Neuronal stem cell (in vitro differentiated cells): ENCODE measurements around the gene CENPM.

Experiments
- DNase-seq: peaks from one replicate; pipeline ENCODE4 v3.0.0-alpha.2; 2013; ENCODE audit warnings: low spot score
- H2AFZ ChIP-seq: one replicate; pipeline ENCODE4 v1.6.1; 2013; ENCODE audit warnings: mild to moderate bottlenecking, low read length, inconsistent platforms
- H2AK5ac ChIP-seq: 2 replicates; pipeline ENCODE4 v1.6.1; 2013; ENCODE audit warnings: low read depth, mild to moderate bottlenecking, inconsistent platforms, low read length, moderate library complexity, mixed read lengths
- H2BK120ac ChIP-seq: 2 replicates; pipeline ENCODE4 v1.6.1; 2013; ENCODE audit warnings: low read depth, mild to moderate bottlenecking, inconsistent platforms, low read length, moderate library complexity, mixed read lengths
- H2BK12ac ChIP-seq: one replicate; pipeline ENCODE4 v1.6.1; 2013; ENCODE audit warnings: low read length, inconsistent platforms
- H2BK15ac ChIP-seq: 2 replicates; pipeline ENCODE4 v1.6.1; 2013; ENCODE audit warnings: mild to moderate bottlenecking, low read length, inconsistent platforms, mixed read lengths
- H2BK5ac ChIP-seq: one replicate; pipeline ENCODE4 v1.6.1; 2013; ENCODE audit warnings: inconsistent platforms, mild to moderate bottlenecking, low read length, moderate library complexity
- H3K14ac ChIP-seq: one replicate; pipeline ENCODE4 v1.6.1; 2013; ENCODE audit warnings: low read length, inconsistent platforms
- H3K18ac ChIP-seq: 2 replicates; pipeline ENCODE4 v1.6.1; 2013; ENCODE audit warnings: low read length, inconsistent platforms
- H3K23ac ChIP-seq: 2 replicates; pipeline ENCODE4 v1.6.1; 2013; ENCODE audit warnings: low read depth, mild to moderate bottlenecking, mixed read lengths, low read length, inconsistent platforms; ENCODE audit not compliant: poor library complexity
- H3K27ac ChIP-seq: replicated peaks from 3 replicates; pipeline ENCODE4 v1.5.1; 2013; ENCODE audit warnings: low read length, inconsistent platforms
- H3K27me3 ChIP-seq, 3 experiments: 2 replicates each; pipeline ENCODE4 v1.6.1; 2013; ENCODE audit warnings: low read length in 3 of 3, mild to moderate bottlenecking in 2 of 3, inconsistent platforms in 1 of 3, low read depth in 1 of 3, mixed read lengths in 1 of 3, moderate library complexity in 1 of 3; ENCODE audit not compliant: control insufficient read depth in 3 of 3, insufficient read depth in 3 of 3
- H3K36me3 ChIP-seq, 2 donors: replicated peaks in 1 of 2; 2 replicates each; pipeline ENCODE4 v1.6.1; 2013; ENCODE audit warnings: low read length in 2 of 2; ENCODE audit not compliant: control insufficient read depth in 2 of 2, insufficient read depth in 2 of 2
- H3K4ac ChIP-seq: 2 replicates; pipeline ENCODE4 v1.6.1; 2013; ENCODE audit warnings: inconsistent platforms, mild to moderate bottlenecking, low read length, moderate library complexity
- H3K4me1 ChIP-seq, 2 donors: 1 replicate in 1 of 2; 2 replicates in 1 of 2; pipeline ENCODE4 v1.6.1; 2013; ENCODE audit warnings: low read length in 2 of 2, low read depth in 1 of 2; ENCODE audit not compliant: control insufficient read depth in 2 of 2, insufficient read depth in 1 of 2
- H3K4me2 ChIP-seq: one replicate; pipeline ENCODE4 v1.6.1; 2013; ENCODE audit warnings: mild to moderate bottlenecking, low read length, inconsistent platforms; ENCODE audit not compliant: insufficient read depth, poor library complexity, severe bottlenecking
- H3K4me3 ChIP-seq, 2 donors: 2 replicates each; pipeline ENCODE4 v1.5.1; 2013; ENCODE audit warnings: low read length in 2 of 2, mild to moderate bottlenecking in 2 of 2, inconsistent platforms in 1 of 2, moderate library complexity in 1 of 2
- H3K79me1 ChIP-seq: one replicate; pipeline ENCODE4 v1.6.1; 2013; ENCODE audit warnings: low read depth, mild to moderate bottlenecking, inconsistent platforms, low read length, moderate library complexity
- H3K9ac ChIP-seq: one replicate; pipeline ENCODE4 v1.6.1; 2013; ENCODE audit warnings: mild to moderate bottlenecking, low read depth, low read length, inconsistent platforms; ENCODE audit not compliant: poor library complexity
- H3K9me3 ChIP-seq, 2 donors: replicated peaks in 1 of 2; 2 replicates each; pipeline versions ENCODE3 to v1.6.1; 2013; ENCODE audit warnings: low read length in 2 of 2, mild to moderate bottlenecking in 2 of 2, inconsistent platforms in 1 of 2, low read depth in 1 of 2, mixed read lengths in 1 of 2, moderate library complexity in 1 of 2; ENCODE audit not compliant: control insufficient read depth in 2 of 2, insufficient read depth in 1 of 2
- H4K8ac ChIP-seq: one replicate; pipeline ENCODE4 v1.6.1; 2013; ENCODE audit warnings: low read depth, mild to moderate bottlenecking, inconsistent platforms, low read length, moderate library complexity
- H4K91ac ChIP-seq: one replicate; pipeline ENCODE4 v1.6.1; 2013; ENCODE audit warnings: low read length, low read depth, mild to moderate bottlenecking, inconsistent platforms; ENCODE audit not compliant: poor library complexity
- WGBS, 2 donors: extraction: QIAGEN DNeasy Blood & Tissue Kit; methylation state at CpG; one replicate each; pipeline ENCODE4 v1.1.7; 2013; ENCODE audit warnings: missing lambda C conversion rate in 2 of 2, mixed read lengths in 1 of 2; ENCODE audit not compliant: insufficient read length in 2 of 2, insufficient replicate concordance in 1 of 2; ENCODE audit errors: extremely low coverage in 2 of 2; 5-methylcytosine and 5-hydroxymethylcytosine counted together

Gene CENPM

DNA sequence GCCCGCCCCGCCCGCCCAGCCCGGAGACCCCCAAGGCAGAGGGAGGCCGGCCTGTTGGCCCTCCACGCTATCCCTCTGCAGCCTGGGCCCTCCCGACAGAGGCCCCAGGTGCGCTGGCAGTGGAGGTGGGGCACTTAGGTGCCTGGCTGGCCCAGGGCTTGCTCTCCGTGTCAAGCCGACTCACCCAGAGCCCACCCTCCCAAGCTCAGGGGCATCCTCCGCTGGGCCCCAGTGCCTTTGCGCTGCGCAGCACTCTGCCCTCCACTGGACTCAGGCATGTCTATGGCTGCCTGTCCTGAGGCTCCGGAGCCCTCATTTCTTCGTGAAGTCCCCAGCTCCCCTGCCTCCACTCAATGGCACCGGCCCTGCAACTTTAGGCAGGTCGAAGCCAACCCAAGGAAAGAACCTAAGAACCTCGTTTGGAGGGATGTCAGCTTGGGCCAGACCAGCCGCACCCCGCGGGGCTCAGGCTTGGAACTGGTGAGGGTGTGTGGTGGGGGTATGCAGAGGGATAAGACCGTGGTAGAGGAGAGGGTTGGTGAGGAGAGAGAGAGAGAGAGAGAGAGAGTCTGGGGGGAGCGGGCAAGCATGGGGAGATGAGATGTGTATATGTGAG lies 11.1 kb upstream of the CENPM start:
- no peak overlapping the region for H3K23ac ChIP-seq
- no peaks in the 10 kb centered on the region for H3K36me3 ChIP-seq
- peak overlapping the region; percentile 22 for H2AFZ ChIP-seq
- no peak overlapping the region for H2BK5ac ChIP-seq
- H2AK5ac ChIP-seq: peak overlapping the region; percentile 61
- H2BK120ac ChIP-seq: no peak overlapping the region
- peaks cover 0 to 2% (median 0%) of the 10 kb centered on the region in 3 experiments for H3K27me3 ChIP-seq
- WGBS, 2 donors: no CpG with 5 or more reads among the region's 23 CpGs
- no peak overlapping the region for H3K9ac ChIP-seq
- H4K8ac ChIP-seq: no peak overlapping the region
- H3K27ac ChIP-seq: no peak overlapping the region
- no peak for DNase-seq
- no peak overlapping the region for H3K4ac ChIP-seq
- H3K4me3 ChIP-seq: peak overlapping the region in 1 of 2 donors; percentile 11
- no peak overlapping the region for H3K14ac ChIP-seq
- H2BK12ac ChIP-seq: peak overlapping the region; percentile 2
- H3K4me2 ChIP-seq: peak overlapping the region; percentile 43
- H2BK15ac ChIP-seq: peak overlapping the region; percentile 25
- H3K18ac ChIP-seq: peak overlapping the region; percentile 81
- H3K79me1 ChIP-seq: peaks cover 2% of the 10 kb centered on the region
- H4K91ac ChIP-seq: peak overlapping the region; percentile 22
- peaks cover 3 to 5% of the 10 kb centered on the region in 2 donors for H3K4me1 ChIP-seq
- no peaks in the 10 kb centered on the region for H3K9me3 ChIP-seq

DNA sequence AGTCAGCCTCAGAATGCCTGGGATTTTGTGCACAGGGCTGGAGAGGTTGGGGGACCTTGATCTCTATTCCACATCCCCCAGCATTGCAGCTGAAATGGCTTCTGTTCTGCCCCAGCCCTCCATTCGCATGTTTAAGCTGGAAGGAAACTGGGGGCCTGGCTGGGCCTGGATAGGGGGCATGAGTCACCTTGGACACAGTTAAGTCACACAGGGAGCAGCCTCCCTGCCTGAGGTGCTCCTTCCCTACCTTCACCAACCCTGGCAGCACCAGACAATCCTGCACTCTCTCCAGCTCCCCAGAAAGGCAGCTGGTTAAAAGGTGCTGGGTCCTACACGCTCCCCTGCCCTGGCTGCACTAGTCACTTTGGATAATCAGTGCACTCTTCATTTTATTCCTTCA lies 5.8 kb upstream of the CENPM start:
- Histone ChIP-seq H3K9ac (no peak overlapping the region), H3K27ac (no peak overlapping the region), H3K79me1 (peaks cover 2% of the 10 kb centered on the region), H3K23ac (no peak overlapping the region), H2BK5ac (no peak overlapping the region), H3K4me3 (no peak overlapping the region), H3K36me3 (no peaks in the 10 kb centered on the region), H3K9me3 (no peaks in the 10 kb centered on the region), H2BK12ac (no peak overlapping the region), H3K4me2 (no peak overlapping the region), H3K4me1 (peaks cover 18 to 21% of the 10 kb centered on the region in 2 donors), H2AFZ (no peak overlapping the region), H3K18ac (no peak overlapping the region), H4K91ac (no peak overlapping the region), H4K8ac (no peak overlapping the region), H2BK120ac (no peak overlapping the region), H2AK5ac (no peak overlapping the region), H2BK15ac (peak overlapping the region; percentile 76), H3K4ac (no peak overlapping the region), H3K14ac (no peak overlapping the region), H3K27me3 (no peaks in the 10 kb centered on the region)
- no CpG with 5 or more reads among the region's 2 CpGs for WGBS, 2 donors
- DNase-seq: no peak

DNA sequence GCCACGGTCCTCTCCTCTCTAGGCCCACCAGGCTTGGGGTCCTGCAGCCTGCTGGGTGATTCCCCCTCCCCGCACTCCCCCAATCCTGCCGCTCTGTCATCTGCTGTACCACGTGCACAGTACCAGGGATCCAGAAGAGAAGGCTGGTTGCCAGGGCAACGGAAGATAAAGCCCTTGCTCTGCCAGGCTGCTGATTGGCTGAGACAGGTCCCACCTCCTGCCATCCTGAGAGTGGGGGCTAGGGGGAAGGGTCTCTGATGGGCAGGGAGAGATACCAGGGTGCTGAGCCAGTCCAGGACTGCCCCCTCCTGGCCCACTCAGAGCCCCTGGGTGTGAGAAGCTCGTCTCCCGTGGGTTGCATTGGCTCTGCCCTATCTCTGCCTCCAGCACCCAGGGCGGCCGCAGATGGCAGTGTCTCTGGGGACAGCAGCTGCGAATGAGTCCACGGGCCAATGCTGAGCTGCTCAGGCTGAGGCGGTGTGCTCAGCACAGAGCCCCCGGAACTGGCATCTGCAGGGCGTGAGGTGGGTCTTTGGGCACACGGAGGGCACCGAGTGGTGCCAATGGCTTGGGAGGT lies 5.0 kb upstream of the CENPM start, which contains the start of gene SMIM45:
TSS of gene SMIM45 (plus strand) at position 253 of the 577 bp plus-strand sequence.
- DNase-seq: peak; percentile 72
- Histone ChIP-seq H3K9ac (no peak within 1 kb of the TSS), H3K9me3 (no peaks in the 10 kb centered on the region)

DNA sequence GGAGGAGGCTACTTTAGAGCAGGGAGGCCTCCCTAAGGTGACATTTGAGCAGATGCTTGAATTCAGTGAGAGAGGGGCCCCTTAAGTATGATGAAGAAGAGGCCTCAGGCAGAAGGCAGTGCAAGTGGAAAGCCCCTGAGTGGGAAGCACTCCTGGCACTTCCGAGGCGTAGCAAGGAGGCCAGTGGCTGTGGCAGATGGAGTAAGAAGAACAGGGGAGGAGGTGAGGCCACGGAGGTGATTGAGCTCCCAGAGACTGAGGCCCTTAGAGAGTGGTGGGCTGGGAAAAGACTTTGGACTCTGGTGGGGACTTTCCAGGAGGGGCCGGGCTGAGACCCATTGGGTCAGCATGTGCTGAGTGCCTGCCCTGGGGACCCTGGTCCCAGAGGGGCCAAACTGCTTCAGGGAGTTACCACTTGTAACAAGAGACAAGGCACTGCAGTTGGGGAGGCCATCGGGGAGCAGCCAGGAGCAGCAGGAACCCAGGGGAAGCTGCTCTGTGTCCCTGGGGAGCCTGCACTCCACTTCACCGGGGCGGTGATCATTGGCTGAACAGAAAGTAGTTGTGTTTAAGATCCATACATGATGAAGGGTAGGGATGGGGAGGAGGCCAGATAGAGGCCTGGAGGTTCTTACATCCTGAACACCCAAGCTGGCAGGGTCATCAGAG lies 2.5 kb upstream of the CENPM start:
- Histone ChIP-seq H3K27me3 (no peaks in the 10 kb centered on the region), H3K4ac (no peak overlapping the region), H3K9me3 (no peaks in the 10 kb centered on the region), H2BK5ac (no peak overlapping the region), H2AK5ac (peak overlapping the region; percentile 72), H2BK12ac (no peak overlapping the region), H2AFZ (no peak overlapping the region), H3K4me1 (peaks cover 25 to 32% of the 10 kb centered on the region in 2 donors), H3K4me2 (no peak overlapping the region), H3K36me3 (peaks cover 7 to 14% of the 10 kb centered on the region in 2 donors), H3K23ac (no peak overlapping the region), H4K8ac (no peak overlapping the region), H2BK120ac (no peak overlapping the region), H4K91ac (no peak overlapping the region), H2BK15ac (peak overlapping the region; percentile 28), H3K18ac (no peak overlapping the region), H3K9ac (peak overlapping the region; percentile 2), H3K27ac (no peak overlapping the region), H3K14ac (no peak overlapping the region), H3K79me1 (peaks cover 12% of the 10 kb centered on the region), H3K4me3 (no peak overlapping the region)
- no peak for DNase-seq
- WGBS, 2 donors: no CpG with 5 or more reads among the region's 7 CpGs

More for the DNA sequence above, 5.0 kb upstream of the CENPM start, which contains the start of gene SMIM45:
- Histone ChIP-seq H4K8ac (no peak within 1 kb of the TSS), H2AK5ac (peak within 1 kb of the TSS; percentile 93), H3K36me3 (no peaks in the 10 kb centered on the region), H3K4ac (no peak within 1 kb of the TSS), H2BK120ac (no peak within 1 kb of the TSS), H2BK15ac (peak within 1 kb of the TSS; percentile 76), H3K4me1 (peaks cover 18 to 24% of the 10 kb centered on the region in 2 donors), H3K23ac (no peak within 1 kb of the TSS), H3K27me3 (no peaks in the 10 kb centered on the region), H2AFZ (no peak within 1 kb of the TSS), H3K18ac (peak within 1 kb of the TSS; percentile 80), H3K4me2 (peak within 1 kb of the TSS; percentile 30), H2BK5ac (no peak within 1 kb of the TSS), H3K14ac (peak within 1 kb of the TSS; percentile 49), H3K4me3 (no peak within 1 kb of the TSS), H4K91ac (no peak within 1 kb of the TSS), H3K27ac (no peak within 1 kb of the TSS), H3K79me1 (peaks cover 2% of the 10 kb centered on the region), H2BK12ac (peak within 1 kb of the TSS; percentile 68)
- WGBS, 2 donors: no CpG with 5 or more reads among the region's 16 CpGs
